ENCODE data around the gene CAMK4.

DNA sequence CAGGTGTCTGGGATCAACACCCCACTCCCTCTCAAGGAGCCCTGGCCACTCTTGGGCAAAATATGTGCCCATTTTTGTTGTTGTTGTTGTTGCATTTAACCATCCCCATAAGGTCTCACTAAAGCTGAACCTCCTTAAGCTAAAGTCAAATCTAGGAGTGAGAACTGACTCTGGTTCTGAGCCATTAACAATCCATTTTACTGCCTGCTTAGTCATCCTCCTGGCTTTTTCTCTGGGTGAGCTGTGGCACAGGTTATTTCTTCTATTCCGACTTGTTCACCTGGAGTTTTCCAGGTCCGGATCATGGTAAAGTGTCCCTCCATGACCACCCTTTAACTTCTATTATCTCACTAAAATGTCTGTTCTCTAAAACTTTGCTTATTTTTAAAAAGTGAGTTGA lies 85.2 kb downstream of the CAMK4 start:
- TF ChIP-seq, protein P1, sequence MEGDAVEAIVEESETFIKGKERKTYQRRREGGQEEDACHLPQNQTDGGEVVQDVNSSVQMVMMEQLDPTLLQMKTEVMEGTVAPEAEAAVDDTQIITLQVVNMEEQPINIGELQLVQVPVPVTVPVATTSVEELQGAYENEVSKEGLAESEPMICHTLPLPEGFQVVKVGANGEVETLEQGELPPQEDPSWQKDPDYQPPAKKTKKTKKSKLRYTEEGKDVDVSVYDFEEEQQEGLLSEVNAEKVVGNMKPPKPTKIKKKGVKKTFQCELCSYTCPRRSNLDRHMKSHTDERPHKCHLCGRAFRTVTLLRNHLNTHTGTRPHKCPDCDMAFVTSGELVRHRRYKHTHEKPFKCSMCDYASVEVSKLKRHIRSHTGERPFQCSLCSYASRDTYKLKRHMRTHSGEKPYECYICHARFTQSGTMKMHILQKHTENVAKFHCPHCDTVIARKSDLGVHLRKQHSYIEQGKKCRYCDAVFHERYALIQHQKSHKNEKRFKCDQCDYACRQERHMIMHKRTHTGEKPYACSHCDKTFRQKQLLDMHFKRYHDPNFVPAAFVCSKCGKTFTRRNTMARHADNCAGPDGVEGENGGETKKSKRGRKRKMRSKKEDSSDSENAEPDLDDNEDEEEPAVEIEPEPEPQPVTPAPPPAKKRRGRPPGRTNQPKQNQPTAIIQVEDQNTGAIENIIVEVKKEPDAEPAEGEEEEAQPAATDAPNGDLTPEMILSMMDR (conservative IDR thresholded peaks at IDR 0.05): no peak
- TF ChIP-seq EZH2 (IDR thresholded peaks at IDR 0.05; ENCODE audit: low read depth): no peak

Measured in PC-9 (cell line).